Loucy (cell line): ENCODE data around the gene ETHE1.

ENCODE experiments used
- H2AFZ ChIP-seq: fragments of 200-600 bp; sonication (generic); 2 replicates; pipeline ENCODE4 v1.6.0; 2016; ENCODE audit warnings: antibody characterized with exemption, mild to moderate bottlenecking, low read length, moderate library complexity
- H3F3A ChIP-seq: fragments of 200-600 bp; 2 replicates; pipeline ENCODE4 v1.6.0; 2016; ENCODE audit warnings: antibody characterized with exemption, low read depth, mild to moderate bottlenecking
- H3K27me3 ChIP-seq: fragments of 200-600 bp; sonication (generic); 2 replicates; pipeline ENCODE4 v1.6.1; 2014; ENCODE audit warnings: low read length, mild to moderate bottlenecking; ENCODE audit not compliant: insufficient read depth, poor library complexity, severe bottlenecking
- H3K36me3 ChIP-seq: fragments of 200-600 bp; sonication (generic); 2 replicates; pipeline ENCODE4 v1.6.1; 2016; ENCODE audit warnings: low read length; ENCODE audit not compliant: insufficient read depth
- H3K4me1 ChIP-seq: fragments of 200-600 bp; sonication (generic); 2 replicates; pipeline ENCODE4 v1.5.1; 2014; ENCODE audit warnings: low read length, mild to moderate bottlenecking; ENCODE audit not compliant: insufficient read depth, poor library complexity, severe bottlenecking
- H3K4me2 ChIP-seq: fragments of 200-600 bp; sonication (generic); 2 replicates; pipeline ENCODE4 v1.6.0; 2014; ENCODE audit warnings: antibody characterized with exemption, low read length, low read depth, mild to moderate bottlenecking; ENCODE audit not compliant: poor library complexity, severe bottlenecking
- H3K4me3 ChIP-seq: fragments of 200-600 bp; sonication (generic); 2 replicates; pipeline ENCODE4 v1.5.1; 2014; ENCODE audit warnings: low read length, mild to moderate bottlenecking, mixed read lengths; ENCODE audit not compliant: poor library complexity, severe bottlenecking
- H3K79me2 ChIP-seq: fragments of 200-600 bp; sonication (generic); 2 replicates; pipeline ENCODE4 v1.6.1; 2014; ENCODE audit warnings: low read length; ENCODE audit not compliant: insufficient read depth
- H3K9ac ChIP-seq: fragments of 200-600 bp; sonication (generic); 2 replicates; pipeline ENCODE4 v1.6.0; 2014; ENCODE audit warnings: mild to moderate bottlenecking, low read depth, low read length, moderate library complexity; ENCODE audit not compliant: poor library complexity, severe bottlenecking
- H3K9me2 ChIP-seq: fragments of 200-600 bp; sonication (generic); replicated peaks from 2 replicates; pipeline ENCODE4 v1.6.1; 2016; ENCODE audit warnings: low read depth, low read length, mixed read lengths
- H3K9me3 ChIP-seq: fragments of 200-600 bp; sonication (generic); 2 replicates; pipeline ENCODE4 v1.6.1; 2014; ENCODE audit warnings: mild to moderate bottlenecking, antibody characterized with exemption, low read length, low read depth; ENCODE audit not compliant: insufficient read depth
- H4K20me1 ChIP-seq: fragments of 200-600 bp; sonication (generic); 2 replicates; pipeline ENCODE4 v1.6.0; 2014; ENCODE audit warnings: antibody characterized with exemption, low read length, mild to moderate bottlenecking; ENCODE audit not compliant: insufficient read depth, poor library complexity, severe bottlenecking
- EZH2phosphoT487 ChIP-seq: fragments of 200-600 bp; IDR thresholded peaks from 2 replicates; pipeline ENCODE4 v1.6.1; 2018; ENCODE audit warnings: antibody characterized with exemption, mild to moderate bottlenecking, moderate library complexity, borderline replicate concordance
- TF ChIP-seq, protein P1 (sequence below): fragments of 200-600 bp; sonication (generic); conservative IDR thresholded peaks from 2 replicates; pipeline ENCODE4 v1.5.1; 2014; ENCODE audit warnings: mild to moderate bottlenecking, antibody characterized with exemption, low read length

ETHE1 gene

DNA sequence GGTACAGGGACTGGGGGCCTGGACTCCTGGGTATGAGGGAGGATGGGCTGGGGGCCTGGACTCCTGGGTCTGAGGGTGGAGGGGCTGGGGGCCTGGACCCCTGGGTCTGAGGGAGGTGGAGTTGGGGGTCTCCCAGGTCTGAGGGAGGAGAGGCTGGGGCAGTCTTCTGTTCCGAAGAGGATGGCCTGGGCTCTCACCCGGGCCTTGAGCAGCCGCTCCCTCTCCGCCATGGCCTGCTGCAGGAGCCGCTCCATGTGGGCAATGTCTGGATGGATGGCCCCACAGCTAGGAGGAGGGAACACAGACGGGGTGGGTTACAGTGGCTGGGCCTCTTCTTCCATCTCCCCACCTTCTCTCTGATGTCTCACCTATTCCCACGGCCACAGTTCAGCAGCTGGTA is 40.6 kb downstream of the ETHE1 start:
- no peaks in the 10 kb centered on the region for H3K9me3 ChIP-seq
- no peaks in the 10 kb centered on the region for H3F3A ChIP-seq
- H3K4me2 ChIP-seq, result no peak overlapping the region
- no peak overlapping the region for H3K4me3 ChIP-seq
- H3K79me2 ChIP-seq, result no peaks in the 10 kb centered on the region
- H4K20me1 ChIP-seq, result no peaks in the 10 kb centered on the region
- H3K4me1 ChIP-seq, result no peaks in the 10 kb centered on the region
- no peak overlapping the region for H2AFZ ChIP-seq
- no peaks in the 10 kb centered on the region for H3K36me3 ChIP-seq
- TF ChIP-seq, protein P1, sequence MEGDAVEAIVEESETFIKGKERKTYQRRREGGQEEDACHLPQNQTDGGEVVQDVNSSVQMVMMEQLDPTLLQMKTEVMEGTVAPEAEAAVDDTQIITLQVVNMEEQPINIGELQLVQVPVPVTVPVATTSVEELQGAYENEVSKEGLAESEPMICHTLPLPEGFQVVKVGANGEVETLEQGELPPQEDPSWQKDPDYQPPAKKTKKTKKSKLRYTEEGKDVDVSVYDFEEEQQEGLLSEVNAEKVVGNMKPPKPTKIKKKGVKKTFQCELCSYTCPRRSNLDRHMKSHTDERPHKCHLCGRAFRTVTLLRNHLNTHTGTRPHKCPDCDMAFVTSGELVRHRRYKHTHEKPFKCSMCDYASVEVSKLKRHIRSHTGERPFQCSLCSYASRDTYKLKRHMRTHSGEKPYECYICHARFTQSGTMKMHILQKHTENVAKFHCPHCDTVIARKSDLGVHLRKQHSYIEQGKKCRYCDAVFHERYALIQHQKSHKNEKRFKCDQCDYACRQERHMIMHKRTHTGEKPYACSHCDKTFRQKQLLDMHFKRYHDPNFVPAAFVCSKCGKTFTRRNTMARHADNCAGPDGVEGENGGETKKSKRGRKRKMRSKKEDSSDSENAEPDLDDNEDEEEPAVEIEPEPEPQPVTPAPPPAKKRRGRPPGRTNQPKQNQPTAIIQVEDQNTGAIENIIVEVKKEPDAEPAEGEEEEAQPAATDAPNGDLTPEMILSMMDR, result no peak
- TF ChIP-seq EZH2phosphoT487, result no peak
- H3K27me3 ChIP-seq, result no peaks in the 10 kb centered on the region
- H3K9me2 ChIP-seq, result no peaks in the 10 kb centered on the region
- no peak overlapping the region for H3K9ac ChIP-seq

DNA sequence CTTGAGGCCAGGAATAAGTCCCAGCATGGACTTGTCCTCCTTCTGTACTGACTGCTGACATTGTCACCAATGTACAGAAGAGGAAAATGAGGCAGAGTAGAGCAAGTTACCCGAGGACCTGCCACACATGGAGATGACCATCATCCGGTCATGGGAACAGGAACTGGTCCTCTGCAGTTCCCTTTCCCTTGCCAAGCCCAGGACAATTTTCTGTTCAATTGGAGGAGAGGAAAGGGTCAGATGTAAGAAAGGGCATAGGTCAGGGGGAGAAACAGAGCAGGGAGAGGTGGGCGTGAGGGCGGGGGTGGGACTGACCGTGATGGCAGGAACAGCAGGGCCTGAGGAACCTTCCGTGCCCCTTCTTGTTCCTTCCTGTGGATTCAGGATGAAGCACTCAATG is 41.0 kb downstream of the ETHE1 start:
- TF ChIP-seq, protein P1, result no peak
- TF ChIP-seq EZH2phosphoT487, result no peak

DNA sequence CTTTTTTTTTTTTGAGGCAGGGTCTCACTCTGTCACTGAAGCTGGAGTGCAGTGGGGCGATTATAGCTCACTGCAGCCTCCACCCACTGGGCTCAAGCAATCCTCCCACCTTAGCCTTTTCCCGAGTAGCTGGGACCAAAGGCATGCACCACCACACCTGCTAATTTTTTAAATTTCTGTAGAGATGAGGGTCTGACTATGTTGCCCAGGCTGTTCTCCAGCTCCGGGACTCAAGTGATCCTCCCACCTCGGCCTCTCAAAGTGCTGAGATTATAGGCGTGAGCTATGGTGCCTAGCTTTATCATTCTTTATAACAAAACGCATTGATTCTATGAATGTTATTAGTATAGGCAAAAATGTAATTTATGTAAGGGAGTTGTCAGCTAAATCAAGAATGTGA is 43.7 kb downstream of the ETHE1 start:
- H3K27me3 ChIP-seq, result no peaks in the 10 kb centered on the region
- no peak overlapping the region for H3K4me2 ChIP-seq
- no peaks in the 10 kb centered on the region for H3F3A ChIP-seq

More for the DNA sequence above, 41.0 kb downstream of the ETHE1 start:
- Histone ChIP-seq H2AFZ (no peak overlapping the region), H3K27me3 (no peaks in the 10 kb centered on the region), H3K79me2 (no peaks in the 10 kb centered on the region), H4K20me1 (no peaks in the 10 kb centered on the region), H3K4me1 (no peaks in the 10 kb centered on the region), H3K36me3 (no peaks in the 10 kb centered on the region), H3K4me2 (no peak overlapping the region), H3K9me3 (no peaks in the 10 kb centered on the region), H3F3A (no peaks in the 10 kb centered on the region), H3K9ac (no peak overlapping the region), H3K9me2 (no peaks in the 10 kb centered on the region), H3K4me3 (no peak overlapping the region)

More for the DNA sequence above, 43.7 kb downstream of the ETHE1 start:
- no peak overlapping the region for H2AFZ ChIP-seq
- TF ChIP-seq EZH2phosphoT487, result no peak
- TF ChIP-seq, protein P1, result no peak
- H3K4me3 ChIP-seq, result no peak overlapping the region
- H3K9me2 ChIP-seq, result no peaks in the 10 kb centered on the region
- no peaks in the 10 kb centered on the region for H3K79me2 ChIP-seq
- no peaks in the 10 kb centered on the region for H3K9me3 ChIP-seq
- H3K36me3 ChIP-seq, result no peaks in the 10 kb centered on the region
- no peaks in the 10 kb centered on the region for H3K4me1 ChIP-seq
- H4K20me1 ChIP-seq, result no peaks in the 10 kb centered on the region
- no peak overlapping the region for H3K9ac ChIP-seq
